Gastrocnemius medialis (tissue), 4 donors: ENCODE results near the gene IQCM. TPM values are rescaled to one million over a fixed set of nuclear protein-coding genes. Genes with fewer than 3 reads are reported as not detected.

Source experiments
- ATAC-seq, 2 donors: fragments of 150-250 bp; one replicate each; pipeline ENCODE4 v1.9.1; 2016
- DNase-seq, 2 donors: peaks; one replicate each; pipeline ENCODE4 v3.0.0-alpha.2; 2019
- H3K27ac ChIP-seq, 4 donors: fragments of 200-600 bp; sonication (generic); 1 replicate in 1 of 4; 2 replicates in 3 of 4; pipeline ENCODE4 v1.5.1; 2016 to 2018; ENCODE audit warnings: mild to moderate bottlenecking in 2 of 4, moderate library complexity in 1 of 4
- H3K27me3 ChIP-seq, 3 donors: fragments of 200-600 bp; sonication (generic) in 2 of 3; 1 replicate in 1 of 3; 2 replicates in 2 of 3; pipeline versions ENCODE4 v1.5.1 to v1.6.0; 2016 to 2019; ENCODE audit warnings: mild to moderate bottlenecking in 1 of 3, moderate library complexity in 1 of 3
- H3K36me3 ChIP-seq, 2 donors: fragments of 200-600 bp; sonication (generic) in 1 of 2; one replicate each; pipeline ENCODE4 v1.5.1; 2017 to 2018
- H3K4me1 ChIP-seq, 2 donors: fragments of 200-600 bp; sonication (generic) in 1 of 2; one replicate each; pipeline ENCODE4 v1.5.1; 2016 to 2017; ENCODE audit warnings: mild to moderate bottlenecking in 2 of 2
- H3K4me3 ChIP-seq, 4 donors: fragments of 200-600 bp; sonication (generic) in 3 of 4; 1 replicate in 1 of 4; 2 replicates in 3 of 4; pipeline ENCODE4 v1.5.1; 2016 to 2019; ENCODE audit warnings: mild to moderate bottlenecking in 2 of 4
- H3K9me3 ChIP-seq, 3 donors: fragments of 200-600 bp; sonication (generic) in 2 of 3; 1 replicate in 1 of 3; 2 replicates in 2 of 3; pipeline ENCODE4 v1.5.1; 2016 to 2019
- CTCF ChIP-seq, 5 experiments: fragments of 450-650 bp in 3 of 5; fragments of 200-600 bp in 2 of 5; sonication (generic) in 2 of 5; IDR thresholded peaks in 4 of 5; conservative IDR thresholded peaks in 1 of 5; 1 replicate in 4 of 5; 2 replicates in 1 of 5; pipeline ENCODE4 v1.5.1; 2016 to 2019; ENCODE audit warnings: antibody characterized with exemption in 5 of 5, mild to moderate bottlenecking in 3 of 5, moderate library complexity in 3 of 5
- POLR2A ChIP-seq, 2 donors: fragments of 450-650 bp; IDR thresholded peaks; one replicate each; pipeline ENCODE4 v1.6.1; 2017; ENCODE audit warnings: antibody characterized with exemption in 2 of 2, mild to moderate bottlenecking in 2 of 2, moderate library complexity in 2 of 2
- in situ Hi-C, 4 donors: fragments of 200-750 bp; cut with MboI; loops; one replicate each; pipeline versions ENCODE4 v1.15.0 to v1.8.0; 2017; ENCODE audit warnings: low sequenced_read_pairs in 4 of 4
- intact Hi-C: fragments of 100-400 bp; cut with DNase I; formaldehyde crosslinking; loops from one replicate; pipeline ENCODE4 v1.15.1; 2023; ENCODE audit warnings: low total_unique reads
- total RNA-seq, 4 donors: library from RNA; depleted of rRNA; stranded (reverse); fragments of >200 nt; gene quantifications; one replicate each; pipeline versions ENCODE4 v1.1.0 to v1.2.3, GENCODE V29; 2016

The IQCM gene
- total RNA-seq, 4 donors from 2014 or later = 0.25 TPM; not detected in 3

- H3K27ac ChIP-seq = no peak overlapping the region
- in situ Hi-C loops = no loop called here
- TF ChIP-seq POLR2A (IDR thresholded peaks at IDR 0.05) (no peak), CTCF (IDR thresholded peaks at IDR 0.05 in 4 of 5, conservative IDR thresholded peaks at IDR 0.05 in 1 of 5) (no peak)
- H3K4me1 ChIP-seq = no peaks in the 10 kb centered on the region
- intact Hi-C loops = no loop called here
- DNase-seq (no peak), ATAC-seq (peak in 1 of 2 donors; percentile 33)
- no peaks in the 10 kb centered on the region for H3K36me3 ChIP-seq
- H3K9me3 ChIP-seq = no peaks in the 10 kb centered on the region
- no peaks in the 10 kb centered on the region for H3K27me3 ChIP-seq
- no peak overlapping the region for H3K4me3 ChIP-seq
These were observed 293.8 kb downstream of the IQCM start for GRCh38 chr4:149521611-149522425.

GRCh38 chr4:149518471-149518870 is 297.2 kb downstream of the IQCM start:
- in situ Hi-C loops = no loop called here
- Histone ChIP-seq H3K27ac (no peak overlapping the region), H3K27me3 (no peaks in the 10 kb centered on the region), H3K4me3 (no peak overlapping the region), H3K9me3 (no peaks in the 10 kb centered on the region), H3K4me1 (peaks cover 0 to 2% of the 10 kb centered on the region in 2 donors), H3K36me3 (no peaks in the 10 kb centered on the region)
- intact Hi-C loops = no loop called here
- TF ChIP-seq POLR2A (IDR thresholded peaks at IDR 0.05) (no peak), CTCF (IDR thresholded peaks at IDR 0.05 in 4 of 5, conservative IDR thresholded peaks at IDR 0.05 in 1 of 5) (no peak)
- no peak for ATAC-seq
- no peak for DNase-seq

GRCh38 chr4:149513081-149513480 is 302.6 kb downstream of the IQCM start:
- H3K27me3 ChIP-seq = no peaks in the 10 kb centered on the region
- H3K4me1 ChIP-seq = peaks cover 0 to 9% of the 10 kb centered on the region in 2 donors
- ATAC-seq (no peak), DNase-seq (no peak)
- TF ChIP-seq CTCF (IDR thresholded peaks at IDR 0.05 in 4 of 5, conservative IDR thresholded peaks at IDR 0.05 in 1 of 5) = no peak
- TF ChIP-seq POLR2A (IDR thresholded peaks at IDR 0.05) = no peak
- intact Hi-C loops (no loop called here), in situ Hi-C loops (no loop called here)
- no peak overlapping the region for H3K4me3 ChIP-seq
- H3K36me3 ChIP-seq = no peaks in the 10 kb centered on the region
- H3K27ac ChIP-seq = no peak overlapping the region
- no peaks in the 10 kb centered on the region for H3K9me3 ChIP-seq

GRCh38 chr4:149512501-149512900 is 303.1 kb downstream of the IQCM start:
- TF ChIP-seq CTCF (IDR thresholded peaks at IDR 0.05 in 4 of 5, conservative IDR thresholded peaks at IDR 0.05 in 1 of 5) (no peak), POLR2A (IDR thresholded peaks at IDR 0.05) (no peak)
- Histone ChIP-seq H3K27me3 (no peaks in the 10 kb centered on the region), H3K27ac (no peak overlapping the region), H3K36me3 (no peaks in the 10 kb centered on the region), H3K9me3 (no peaks in the 10 kb centered on the region), H3K4me3 (no peak overlapping the region), H3K4me1 (peaks cover 0 to 9% of the 10 kb centered on the region in 2 donors)
- in situ Hi-C loops (no loop called here), intact Hi-C loops (no loop called here)
- peak in 1 of 2 donors; percentile 54 for ATAC-seq
- DNase-seq = no peak
